GM18873 (cell line): Measurements from ENCODE around the gene TRAPPC4.
"Not testable (repeated sequence)": the region's sequence is repeated elsewhere in the genome, so short reads cannot be mapped to it uniquely, and the experiment has no call there.

Source experiments
- ATAC-seq: cut with Tn5 transposase; IDR thresholded peaks from one replicate; pipeline ENCODE4 v1.9.1; 2021; ENCODE audit warnings: mild to moderate bottlenecking, moderate library complexity, moderate number of reproducible peaks; ENCODE audit not compliant: unreplicated experiment, low FRiP score

The TRAPPC4 gene

DNA sequence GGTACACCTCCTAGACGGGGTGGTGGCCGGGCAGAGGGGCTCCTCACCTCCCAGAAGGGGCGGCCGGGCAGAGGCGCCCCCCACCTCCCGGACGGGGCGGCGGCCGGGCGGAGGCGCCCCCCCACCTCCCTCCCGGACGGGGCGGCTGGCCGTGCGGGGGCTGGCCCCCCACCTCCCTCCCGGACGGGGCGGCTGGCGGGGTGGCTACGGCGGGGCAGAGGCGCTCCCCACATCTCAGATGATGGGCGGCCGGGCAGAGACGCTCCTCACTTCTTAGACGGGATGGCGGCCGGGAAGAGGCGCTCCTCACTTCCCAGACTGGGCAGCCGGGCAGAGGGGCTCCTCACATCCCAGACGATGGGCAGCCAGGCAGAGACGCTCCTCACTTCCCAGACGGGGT is 40.6 kb downstream of the TRAPPC4 start:
- ATAC-seq, result not testable (repeated sequence)

DNA sequence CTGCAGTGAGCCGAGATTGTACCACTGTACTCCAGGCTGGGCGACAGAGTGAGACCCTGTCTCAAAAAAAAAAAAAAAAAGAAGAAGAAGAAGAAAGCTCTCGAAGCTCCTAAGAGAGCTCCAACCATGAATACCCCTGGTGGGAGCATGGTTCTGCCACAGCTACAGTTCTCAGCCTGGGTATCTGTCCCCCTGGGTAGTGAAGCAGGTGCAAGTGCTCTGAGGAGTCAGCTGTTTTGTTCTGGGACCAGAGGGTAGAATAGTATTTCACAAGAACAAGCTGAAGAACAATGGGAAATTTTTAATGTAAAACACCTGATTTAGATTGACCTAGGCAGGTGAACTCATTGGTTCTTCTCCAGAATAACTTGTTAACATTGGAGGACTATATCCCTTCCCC is 42.7 kb downstream of the TRAPPC4 start:
- no peak for ATAC-seq

DNA sequence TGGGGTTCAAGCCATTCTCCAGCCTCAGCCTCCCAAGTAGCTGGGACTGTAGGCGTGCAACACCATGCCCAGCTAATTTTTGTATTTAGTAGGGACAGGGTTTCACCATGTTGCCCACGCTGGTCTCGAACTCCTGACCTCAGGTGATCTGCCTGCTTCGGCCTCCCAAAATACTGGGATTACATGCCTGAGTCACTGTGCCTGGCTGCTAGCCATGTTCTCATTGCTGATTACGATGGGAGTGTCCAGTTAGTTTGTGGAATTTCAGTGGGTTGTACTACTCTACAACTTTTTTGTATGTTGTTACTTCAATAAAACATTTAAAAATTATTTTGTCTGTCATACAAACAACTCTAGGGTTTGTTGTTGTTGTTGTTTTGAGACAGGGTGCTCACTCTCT is 44.2 kb downstream of the TRAPPC4 start:
- ATAC-seq, result no peak

DNA sequence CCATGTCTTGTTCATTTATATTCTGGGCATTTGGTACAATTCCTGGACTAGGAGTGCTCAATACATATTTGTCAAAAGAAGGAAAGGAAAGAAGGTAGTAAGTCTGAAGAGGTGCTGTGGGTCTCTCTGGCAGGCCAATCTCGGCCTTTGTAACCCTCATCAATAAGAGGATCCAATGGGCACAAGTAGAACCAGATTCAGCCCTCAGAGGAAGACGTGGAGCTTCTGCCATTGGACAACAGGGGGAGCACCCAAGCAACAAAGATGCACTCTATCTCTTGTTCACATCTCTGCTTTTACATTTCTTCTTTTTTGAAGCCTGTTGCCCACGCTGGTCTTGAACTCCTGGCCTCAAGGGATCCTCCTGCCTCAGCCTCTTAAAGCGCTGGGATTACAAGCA is 46.8 kb downstream of the TRAPPC4 start:
- no peak for ATAC-seq

DNA sequence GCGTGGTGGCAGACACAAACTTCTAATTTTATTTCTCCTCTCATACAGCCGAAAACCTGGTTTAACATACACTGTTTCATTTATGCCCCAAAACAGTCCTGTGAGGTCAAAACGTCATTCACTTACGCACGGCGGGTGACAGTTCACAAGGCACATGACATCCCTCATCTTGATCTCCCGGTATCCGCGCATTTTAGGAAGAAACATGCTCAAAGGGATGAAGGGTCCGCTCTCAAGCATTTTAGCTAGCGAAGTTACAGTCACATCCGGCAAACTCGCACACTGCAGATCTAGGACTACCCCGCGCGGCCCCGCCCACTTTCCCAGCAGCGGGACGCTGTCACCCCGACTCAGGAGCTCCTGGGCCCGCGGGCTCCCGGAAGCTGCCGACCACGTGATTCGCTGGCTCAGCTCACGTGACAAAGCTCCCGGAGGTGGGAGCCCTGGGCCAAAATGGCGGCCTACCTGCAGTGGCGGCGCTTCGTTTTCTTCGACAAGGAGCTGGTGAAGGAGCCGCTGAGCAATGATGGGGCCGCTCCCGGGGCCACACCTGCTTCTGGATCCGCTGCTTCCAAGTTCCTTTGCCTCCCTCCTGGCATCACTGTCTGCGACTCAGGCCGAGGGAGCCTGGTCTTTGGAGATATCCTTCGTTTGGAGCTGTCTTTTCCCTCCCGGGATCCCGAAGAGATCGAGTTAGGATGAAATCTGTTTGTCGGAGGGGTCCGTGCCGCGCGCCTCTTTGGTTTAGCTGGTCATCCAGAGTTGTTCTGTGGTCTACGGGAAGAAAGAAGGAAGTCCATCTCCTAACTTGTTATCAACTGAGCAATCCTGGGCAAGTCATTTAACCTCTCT is 49.0 kb downstream of the TRAPPC4 start, which contains the start of gene VPS11:
VPS11 (plus strand) TSS at position 448 of the 852 bp plus-strand sequence; CDS start at position 454, 6 bp downstream.
- peak; percentile 78 for ATAC-seq
